ENCODE results near the gene SMARCA2.

DNA sequence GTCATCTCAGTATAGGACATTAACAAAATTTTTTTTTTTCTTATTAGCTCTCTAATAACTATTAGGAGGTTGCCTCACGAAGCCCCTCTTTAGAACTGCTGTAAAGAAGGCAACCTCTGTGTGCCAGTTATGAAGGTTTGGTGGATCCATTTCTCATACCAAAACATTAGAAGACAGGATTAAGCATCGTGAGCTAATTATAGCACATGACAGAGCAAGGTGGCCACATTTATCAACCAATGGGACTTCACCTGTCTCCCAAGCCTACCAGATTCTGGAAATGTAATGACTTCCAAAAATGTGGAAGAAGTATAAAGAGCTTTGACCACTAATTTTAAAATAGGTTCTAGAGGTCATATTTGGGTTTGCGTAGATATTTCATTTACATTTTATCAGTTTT lies 107.2 kb downstream of the SMARCA2 start:
- no peak for TF ChIP-seq EZH2phosphoT487 (IDR thresholded peaks at IDR 0.05; ENCODE audit: low read length)
- TF ChIP-seq CTCF (IDR thresholded peaks at IDR 0.05; ENCODE audit: low read length): no peak
- TF ChIP-seq EZH2 (optimal IDR thresholded peaks at IDR 0.05; ENCODE audit: low read depth, low read length): no peak

Measured in MM.1S (cell line).